ENCODE results near the gene ME3.
"Not testable (repeated sequence)": the region's sequence is repeated elsewhere in the genome, so short reads cannot be mapped to it uniquely, and the experiment has no call there.

The ME3 gene

GRCh38 chr11:86558841-86559240 is 113.6 kb downstream of the ME3 start:
- DNase-seq (ENCODE audit: low read depth in 2 of 2): no peak

GRCh38 chr11:86558207-86558606 is 114.2 kb downstream of the ME3 start:
- DNase-seq (ENCODE audit: low read depth in 2 of 2): no peak

- DNase-seq (ENCODE audit: low read depth in 2 of 2): no peak
These were observed 116.5 kb downstream of the ME3 start for GRCh38 chr11:86555866-86556265.

GRCh38 chr11:86555401-86555800 is 117.0 kb downstream of the ME3 start:
- no peak for DNase-seq (ENCODE audit: low read depth in 2 of 2)

- DNase-seq (ENCODE audit: low read depth in 2 of 2): no peak
These were observed 119.2 kb downstream of the ME3 start for GRCh38 chr11:86553265-86553664.

GRCh38 chr11:86551288-86552092 is 120.9 kb downstream of the ME3 start:
- DNase-seq (ENCODE audit: low read depth in 2 of 2): no peak

- no peak for DNase-seq (ENCODE audit: low read depth in 2 of 2)
These were observed 121.7 kb downstream of the ME3 start for GRCh38 chr11:86550757-86551156.

GRCh38 chr11:86548271-86548917 is 124.0 kb downstream of the ME3 start:
- DNase-seq (ENCODE audit: low read depth in 2 of 2): no peak

GRCh38 chr11:86547727-86548126 is 124.7 kb downstream of the ME3 start:
- no peak for DNase-seq (ENCODE audit: low read depth in 2 of 2)

- DNase-seq (ENCODE audit: low read depth in 2 of 2): not testable (repeated sequence)
These were observed 131.1 kb downstream of the ME3 start for GRCh38 chr11:86541299-86541698.

- no peak for DNase-seq (ENCODE audit: low read depth in 2 of 2)
These were observed 134.2 kb downstream of the ME3 start for GRCh38 chr11:86538223-86538548.

- no peak for DNase-seq (ENCODE audit: low read depth in 2 of 2)
These were observed 134.7 kb downstream of the ME3 start for GRCh38 chr11:86537541-86538222.

GRCh38 chr11:86535773-86536172 is 136.6 kb downstream of the ME3 start:
- no peak for DNase-seq (ENCODE audit: low read depth in 2 of 2)

- no peak for DNase-seq (ENCODE audit: low read depth in 2 of 2)
These were observed 147.6 kb downstream of the ME3 start for GRCh38 chr11:86524620-86525352.

- DNase-seq (ENCODE audit: low read depth in 2 of 2): no peak
These were observed 148.4 kb downstream of the ME3 start for GRCh38 chr11:86523738-86524619.

GRCh38 chr11:86522512-86522911 is 149.9 kb downstream of the ME3 start:
- not testable (repeated sequence) for DNase-seq (ENCODE audit: low read depth in 2 of 2)

GRCh38 chr11:86519064-86519911 is 153.1 kb downstream of the ME3 start:
- no peak for DNase-seq (ENCODE audit: low read depth in 2 of 2)

GRCh38 chr11:86518211-86518610 is 154.2 kb downstream of the ME3 start:
- DNase-seq (ENCODE audit: low read depth in 2 of 2): no peak

GRCh38 chr11:86517557-86517956 is 154.9 kb downstream of the ME3 start:
- DNase-seq (ENCODE audit: low read depth in 2 of 2): no peak
